Peyer's patch (tissue), 4 donors: Measurements from ENCODE around the gene EXOSC7.

Source experiments
- CTCF ChIP-seq, 6 experiments: fragments of 450-650 bp in 4 of 6; fragments of 200-600 bp in 2 of 6; sonication (generic) in 1 of 6; IDR thresholded peaks; one replicate each; pipeline ENCODE4 v1.5.1; 2017 to 2019; ENCODE audit warnings: antibody characterized with exemption in 6 of 6, mild to moderate bottlenecking in 3 of 6, moderate library complexity in 1 of 6
- POLR2A ChIP-seq, 2 donors: fragments of 450-650 bp; IDR thresholded peaks; one replicate each; pipeline ENCODE4 v1.5.1; 2017; ENCODE audit warnings: antibody characterized with exemption in 2 of 2, mild to moderate bottlenecking in 2 of 2, moderate library complexity in 2 of 2

GRCh38 chr3:44983484-44983941 lies 7.5 kb downstream of the EXOSC7 start:
- TF ChIP-seq POLR2A (IDR thresholded peaks at IDR 0.05) (no peak), CTCF (IDR thresholded peaks at IDR 0.05) (no peak)
